GM10266 (cell line): ENCODE data around the gene GNL2.

ENCODE experiments used
- DNase-seq: peaks from one replicate; pipeline ENCODE4 v3.0.0; 2012; ENCODE audit errors: extremely low spot score
- TF ChIP-seq, protein P1 (sequence below): IDR thresholded peaks from 2 replicates; pipeline ENCODE4 v1.5.1; 2012; ENCODE audit warnings: mild to moderate bottlenecking, low read depth; ENCODE audit not compliant: control insufficient read depth, insufficient read depth; ENCODE audit errors: missing control alignments

Gene GNL2

DNA sequence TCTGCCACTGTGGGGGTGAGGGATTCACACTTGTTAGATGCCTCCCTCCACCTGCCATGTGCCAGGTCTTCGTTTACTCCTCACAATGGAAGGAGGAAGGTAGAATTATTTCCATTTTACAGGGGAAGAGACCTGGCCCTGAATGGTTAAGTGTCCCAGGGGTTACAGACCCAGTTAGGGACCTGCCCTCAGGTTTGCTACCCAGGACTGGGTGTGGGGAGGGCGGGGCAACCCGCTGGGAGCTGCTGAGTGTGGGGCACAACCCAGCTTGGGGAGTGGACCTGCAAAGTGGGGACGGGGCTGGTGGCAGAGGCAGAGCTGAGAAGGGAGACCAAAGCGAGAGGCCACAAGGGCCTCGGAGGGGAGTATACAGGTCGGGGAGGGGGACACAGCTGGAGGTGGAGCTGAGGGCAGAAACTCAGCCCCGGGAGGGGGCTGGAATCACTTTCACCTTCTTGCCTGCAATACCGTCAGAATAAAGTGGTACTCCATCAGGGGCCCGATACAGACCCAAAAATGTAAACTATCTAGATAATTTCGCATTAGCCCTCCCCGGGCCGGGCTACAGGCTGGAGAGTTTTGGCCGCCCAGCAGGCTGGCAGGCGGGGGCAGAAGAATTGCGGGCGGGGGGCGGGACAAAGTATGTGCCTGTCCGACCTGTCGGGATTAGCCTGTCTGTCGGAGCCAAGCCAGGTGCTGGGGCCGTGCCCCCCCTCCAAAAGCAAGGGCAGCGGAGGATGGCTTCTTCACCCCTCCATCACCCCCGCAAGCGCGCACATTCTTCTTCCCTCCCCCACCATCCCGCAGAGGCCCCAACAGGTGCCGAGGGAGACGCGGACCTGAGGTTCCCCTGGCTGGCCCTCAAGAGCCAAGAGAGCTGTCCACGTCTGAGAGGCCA is 37.6 kb upstream of the GNL2 start:
- no peak for DNase-seq
- TF ChIP-seq, protein P1, sequence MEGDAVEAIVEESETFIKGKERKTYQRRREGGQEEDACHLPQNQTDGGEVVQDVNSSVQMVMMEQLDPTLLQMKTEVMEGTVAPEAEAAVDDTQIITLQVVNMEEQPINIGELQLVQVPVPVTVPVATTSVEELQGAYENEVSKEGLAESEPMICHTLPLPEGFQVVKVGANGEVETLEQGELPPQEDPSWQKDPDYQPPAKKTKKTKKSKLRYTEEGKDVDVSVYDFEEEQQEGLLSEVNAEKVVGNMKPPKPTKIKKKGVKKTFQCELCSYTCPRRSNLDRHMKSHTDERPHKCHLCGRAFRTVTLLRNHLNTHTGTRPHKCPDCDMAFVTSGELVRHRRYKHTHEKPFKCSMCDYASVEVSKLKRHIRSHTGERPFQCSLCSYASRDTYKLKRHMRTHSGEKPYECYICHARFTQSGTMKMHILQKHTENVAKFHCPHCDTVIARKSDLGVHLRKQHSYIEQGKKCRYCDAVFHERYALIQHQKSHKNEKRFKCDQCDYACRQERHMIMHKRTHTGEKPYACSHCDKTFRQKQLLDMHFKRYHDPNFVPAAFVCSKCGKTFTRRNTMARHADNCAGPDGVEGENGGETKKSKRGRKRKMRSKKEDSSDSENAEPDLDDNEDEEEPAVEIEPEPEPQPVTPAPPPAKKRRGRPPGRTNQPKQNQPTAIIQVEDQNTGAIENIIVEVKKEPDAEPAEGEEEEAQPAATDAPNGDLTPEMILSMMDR = no peak

DNA sequence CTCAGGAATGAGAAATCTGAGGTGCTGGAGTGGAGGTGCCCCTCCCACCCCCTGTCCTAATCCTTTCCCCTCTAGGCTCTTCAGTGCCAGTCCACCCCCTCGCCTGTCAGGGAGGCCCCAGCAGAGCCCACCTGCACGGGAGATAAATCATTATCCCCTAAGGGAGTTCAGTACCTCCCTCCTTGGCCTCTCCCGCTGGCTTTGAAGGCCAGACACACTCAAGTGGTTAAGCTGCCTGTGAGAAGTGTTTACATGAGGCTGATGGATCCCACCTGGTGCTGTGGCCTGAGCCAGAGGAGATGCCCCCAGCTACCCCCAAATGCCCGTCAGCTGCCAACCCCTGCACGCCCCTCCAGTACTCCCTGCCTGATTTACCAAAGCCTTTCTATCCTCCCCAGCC is 35.3 kb upstream of the GNL2 start:
- TF ChIP-seq, protein P1 = no peak
- DNase-seq = no peak

DNA sequence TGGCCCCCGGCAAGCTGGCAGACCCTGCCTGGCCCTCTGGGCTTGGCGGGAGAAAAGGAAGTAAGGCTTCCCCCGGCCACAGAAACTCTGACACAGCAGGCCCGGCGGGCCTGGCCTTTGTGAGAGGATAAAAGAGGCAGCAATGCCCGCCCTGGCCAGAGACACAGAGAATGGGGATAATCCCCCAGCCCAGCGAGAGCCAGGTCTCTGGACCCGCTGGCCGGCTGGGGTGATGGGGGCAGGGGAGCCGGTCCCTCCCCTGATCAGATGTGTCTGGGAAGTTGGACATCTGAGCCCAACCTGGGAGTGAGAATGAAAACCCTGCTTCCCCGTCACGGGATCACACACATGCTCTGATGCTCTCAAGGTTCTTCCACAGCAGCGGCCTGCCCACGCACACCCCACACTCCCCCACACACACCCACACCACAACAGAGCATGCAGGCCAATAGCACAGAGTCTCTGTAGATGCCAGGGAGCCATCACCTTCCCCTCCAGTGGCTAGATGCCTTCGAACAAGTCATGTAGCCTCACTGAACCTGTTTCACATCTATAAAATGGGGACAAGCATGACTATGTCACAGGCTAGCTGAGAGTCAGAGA is 34.8 kb upstream of the GNL2 start:
- TF ChIP-seq, protein P1 = no peak
- no peak for DNase-seq

DNA sequence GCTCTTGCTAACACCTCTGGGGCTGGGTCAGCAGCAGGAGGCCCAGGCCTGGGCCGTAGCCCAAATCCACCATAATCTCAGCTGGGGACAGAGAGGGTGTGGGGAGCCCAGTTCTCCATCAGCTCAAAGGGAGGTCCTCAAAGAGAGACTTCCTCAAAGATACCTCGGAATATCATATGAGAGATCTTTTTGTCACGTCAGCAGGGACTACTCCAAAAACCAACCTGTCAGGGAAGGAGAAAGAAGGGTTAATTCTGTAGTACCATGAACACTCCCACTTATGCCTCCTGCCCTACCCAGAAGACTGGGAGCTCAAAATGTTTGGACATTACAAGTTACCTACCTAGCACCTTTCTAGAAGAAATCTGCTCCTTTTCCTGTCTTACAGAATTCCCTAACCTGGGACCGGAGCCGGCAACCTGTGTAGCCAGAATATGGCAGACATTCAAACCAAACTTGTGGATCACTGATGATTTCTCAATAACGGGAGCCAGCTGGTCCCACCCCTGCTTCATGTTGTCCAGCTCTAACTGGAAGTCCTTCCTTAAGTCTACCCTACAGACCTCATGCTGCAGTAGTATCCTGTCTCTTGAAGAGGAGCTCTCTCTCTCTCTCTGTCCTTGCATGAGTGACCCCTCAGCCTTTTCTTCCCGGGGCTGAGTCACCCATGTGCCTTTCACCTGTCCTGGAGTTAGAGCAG is 34.1 kb upstream of the GNL2 start:
- TF ChIP-seq, protein P1 = no peak
- no peak for DNase-seq

DNA sequence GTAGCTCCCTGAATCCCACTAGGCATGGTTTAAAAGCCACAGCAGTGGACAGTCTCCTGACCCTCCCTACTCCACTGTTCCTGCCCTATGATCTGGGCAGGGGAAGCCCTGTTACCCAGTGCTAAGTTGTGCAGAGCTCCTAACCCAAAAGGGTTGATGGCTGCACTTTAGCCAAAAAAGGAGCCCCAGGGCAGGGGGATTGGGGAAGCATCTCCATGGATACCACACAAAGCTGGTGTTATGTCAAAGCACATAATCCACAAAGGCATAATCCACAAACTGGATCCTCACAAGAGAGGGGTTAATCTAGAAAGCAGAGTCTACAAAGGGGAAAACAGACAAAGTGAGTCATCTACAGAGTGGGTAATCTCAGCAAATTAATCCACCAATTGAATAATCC is 33.3 kb upstream of the GNL2 start:
- TF ChIP-seq, protein P1 = no peak
- DNase-seq = no peak

DNA sequence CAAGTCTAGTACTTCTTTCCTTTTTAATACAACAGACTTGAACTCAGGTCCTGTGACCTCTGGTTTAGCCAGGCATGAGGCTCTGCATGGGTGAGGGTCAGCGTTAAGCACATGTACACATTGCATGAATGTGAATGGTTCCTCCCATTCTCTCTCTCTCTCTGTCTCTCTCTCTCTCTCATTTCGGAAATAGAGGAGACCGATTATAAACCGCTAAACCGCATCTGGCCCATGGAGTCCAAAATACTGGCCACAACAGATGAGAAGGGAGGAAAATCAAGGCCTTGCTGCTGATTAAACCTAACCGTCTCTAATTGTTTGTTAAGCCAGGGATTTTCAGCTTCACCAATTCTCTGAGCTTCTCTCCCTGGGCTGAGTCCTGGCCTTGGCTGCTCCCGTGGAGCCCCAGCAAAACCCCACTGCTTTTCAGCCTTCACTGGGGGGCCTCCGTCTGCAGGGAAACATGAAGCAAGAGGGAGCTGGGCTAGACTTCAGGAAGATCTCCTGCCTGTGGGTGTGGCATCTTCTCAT is 32.4 kb upstream of the GNL2 start:
- DNase-seq = no peak
- TF ChIP-seq, protein P1 = no peak
